ENCODE results near the gene CACNA1C.

DNA sequence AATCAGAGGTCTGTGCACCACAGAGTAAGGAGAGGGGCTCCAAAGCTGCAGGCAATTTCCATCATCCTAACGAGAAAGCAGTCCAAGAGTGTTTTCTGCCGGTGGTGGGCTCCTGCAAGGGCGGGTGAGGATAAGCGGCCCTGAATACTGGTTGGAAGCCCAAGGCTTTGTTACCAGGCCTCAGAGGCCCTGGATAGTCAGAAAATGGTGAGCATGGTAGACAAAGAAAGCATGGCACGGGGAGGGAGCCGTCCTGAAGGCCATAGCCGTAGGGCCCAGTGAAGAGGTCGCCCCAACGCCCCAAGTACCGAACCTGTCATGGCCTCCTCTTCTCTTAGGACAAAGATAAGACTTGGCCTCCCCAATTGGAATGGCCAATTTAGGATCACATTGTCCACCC is 435.3 kb downstream of the CACNA1C start:
- TF ChIP-seq, protein P1, sequence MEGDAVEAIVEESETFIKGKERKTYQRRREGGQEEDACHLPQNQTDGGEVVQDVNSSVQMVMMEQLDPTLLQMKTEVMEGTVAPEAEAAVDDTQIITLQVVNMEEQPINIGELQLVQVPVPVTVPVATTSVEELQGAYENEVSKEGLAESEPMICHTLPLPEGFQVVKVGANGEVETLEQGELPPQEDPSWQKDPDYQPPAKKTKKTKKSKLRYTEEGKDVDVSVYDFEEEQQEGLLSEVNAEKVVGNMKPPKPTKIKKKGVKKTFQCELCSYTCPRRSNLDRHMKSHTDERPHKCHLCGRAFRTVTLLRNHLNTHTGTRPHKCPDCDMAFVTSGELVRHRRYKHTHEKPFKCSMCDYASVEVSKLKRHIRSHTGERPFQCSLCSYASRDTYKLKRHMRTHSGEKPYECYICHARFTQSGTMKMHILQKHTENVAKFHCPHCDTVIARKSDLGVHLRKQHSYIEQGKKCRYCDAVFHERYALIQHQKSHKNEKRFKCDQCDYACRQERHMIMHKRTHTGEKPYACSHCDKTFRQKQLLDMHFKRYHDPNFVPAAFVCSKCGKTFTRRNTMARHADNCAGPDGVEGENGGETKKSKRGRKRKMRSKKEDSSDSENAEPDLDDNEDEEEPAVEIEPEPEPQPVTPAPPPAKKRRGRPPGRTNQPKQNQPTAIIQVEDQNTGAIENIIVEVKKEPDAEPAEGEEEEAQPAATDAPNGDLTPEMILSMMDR (conservative IDR thresholded peaks at IDR 0.05 in 1 of 2, IDR thresholded peaks at IDR 0.05 in 1 of 2; ENCODE audit: low read depth in 1 of 2, low read length in 2 of 2): no peak
- TF ChIP-seq EZH2 (IDR thresholded peaks at IDR 0.05; ENCODE audit: low read length, missing control alignments): no peak
